NCI-H1417 (cell line): ENCODE data around the gene CYP27C1.
"Not testable (repeated sequence)": the region's sequence is repeated elsewhere in the genome, so short reads cannot be mapped to it uniquely, and the experiment has no call there.

ENCODE experiments used
- DNase-seq, 3 experiments: peaks; one replicate each; lab custom pipeline; 2025; lab: John Stamatoyannopoulos, UW

Gene CYP27C1

GRCh38 chr2:127220102-127220767 lies at the start of gene CYP27C1:
CYP27C1 (minus strand) TSS chr2:127220299; CDS start chr2:127220270, 29 bp downstream.
- peak in 2 of 3 experiments; percentile 36 for DNase-seq

- no peak for DNase-seq
These were observed 41.8 kb upstream of the CYP27C1 start for GRCh38 chr2:127261804-127262406.

GRCh38 chr2:127259355-127259754 lies 39.3 kb upstream of the CYP27C1 start:
- DNase-seq, result no peak

GRCh38 chr2:127256866-127257265 lies 36.8 kb upstream of the CYP27C1 start:
- no peak for DNase-seq

GRCh38 chr2:127256381-127256780 lies 36.3 kb upstream of the CYP27C1 start:
- peak in 1 of 3 experiments; percentile 0 for DNase-seq

GRCh38 chr2:127255721-127256120 lies 35.6 kb upstream of the CYP27C1 start:
- no peak for DNase-seq

- no peak for DNase-seq
These were observed 35.0 kb upstream of the CYP27C1 start for GRCh38 chr2:127255146-127255545.

- no peak for DNase-seq
These were observed 34.4 kb upstream of the CYP27C1 start for GRCh38 chr2:127254386-127254981.

GRCh38 chr2:127241184-127241583 lies 21.1 kb upstream of the CYP27C1 start:
- not testable (repeated sequence) for DNase-seq

- DNase-seq, result no peak
These were observed 19.3 kb upstream of the CYP27C1 start for GRCh38 chr2:127239395-127239794.

GRCh38 chr2:127237768-127238167 lies 17.7 kb upstream of the CYP27C1 start:
- not testable (repeated sequence) for DNase-seq

- no peak for DNase-seq
These were observed 15.1 kb upstream of the CYP27C1 start for GRCh38 chr2:127235082-127235702.

GRCh38 chr2:127233710-127234109 lies 13.6 kb upstream of the CYP27C1 start:
- DNase-seq, result no peak

- no peak for DNase-seq
These were observed 11.2 kb upstream of the CYP27C1 start for GRCh38 chr2:127231130-127231865.

- DNase-seq, result no peak
These were observed 9.5 kb upstream of the CYP27C1 start for GRCh38 chr2:127229555-127229954.

- no peak for DNase-seq
These were observed 8.0 kb upstream of the CYP27C1 start for GRCh38 chr2:127228102-127228501.

GRCh38 chr2:127227264-127227660 lies 7.2 kb upstream of the CYP27C1 start:
- DNase-seq, result not testable (repeated sequence)

- peak in 1 of 3 experiments; percentile 36 for DNase-seq
These were observed 6.6 kb upstream of the CYP27C1 start for GRCh38 chr2:127226520-127227263.

GRCh38 chr2:127226132-127226519 lies 6.0 kb upstream of the CYP27C1 start:
- no peak for DNase-seq

GRCh38 chr2:127225186-127225960 lies 5.3 kb upstream of the CYP27C1 start:
- no peak for DNase-seq

GRCh38 chr2:127224135-127224534 lies 4.0 kb upstream of the CYP27C1 start:
- peak in 1 of 3 experiments; percentile 17 for DNase-seq
